ENCODE results near the gene TMX1.
"Not testable (repeated sequence)": the region's sequence is repeated elsewhere in the genome, so short reads cannot be mapped to it uniquely, and the experiment has no call there.

The TMX1 gene, protein sequence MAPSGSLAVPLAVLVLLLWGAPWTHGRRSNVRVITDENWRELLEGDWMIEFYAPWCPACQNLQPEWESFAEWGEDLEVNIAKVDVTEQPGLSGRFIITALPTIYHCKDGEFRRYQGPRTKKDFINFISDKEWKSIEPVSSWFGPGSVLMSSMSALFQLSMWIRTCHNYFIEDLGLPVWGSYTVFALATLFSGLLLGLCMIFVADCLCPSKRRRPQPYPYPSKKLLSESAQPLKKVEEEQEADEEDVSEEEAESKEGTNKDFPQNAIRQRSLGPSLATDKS

DNA sequence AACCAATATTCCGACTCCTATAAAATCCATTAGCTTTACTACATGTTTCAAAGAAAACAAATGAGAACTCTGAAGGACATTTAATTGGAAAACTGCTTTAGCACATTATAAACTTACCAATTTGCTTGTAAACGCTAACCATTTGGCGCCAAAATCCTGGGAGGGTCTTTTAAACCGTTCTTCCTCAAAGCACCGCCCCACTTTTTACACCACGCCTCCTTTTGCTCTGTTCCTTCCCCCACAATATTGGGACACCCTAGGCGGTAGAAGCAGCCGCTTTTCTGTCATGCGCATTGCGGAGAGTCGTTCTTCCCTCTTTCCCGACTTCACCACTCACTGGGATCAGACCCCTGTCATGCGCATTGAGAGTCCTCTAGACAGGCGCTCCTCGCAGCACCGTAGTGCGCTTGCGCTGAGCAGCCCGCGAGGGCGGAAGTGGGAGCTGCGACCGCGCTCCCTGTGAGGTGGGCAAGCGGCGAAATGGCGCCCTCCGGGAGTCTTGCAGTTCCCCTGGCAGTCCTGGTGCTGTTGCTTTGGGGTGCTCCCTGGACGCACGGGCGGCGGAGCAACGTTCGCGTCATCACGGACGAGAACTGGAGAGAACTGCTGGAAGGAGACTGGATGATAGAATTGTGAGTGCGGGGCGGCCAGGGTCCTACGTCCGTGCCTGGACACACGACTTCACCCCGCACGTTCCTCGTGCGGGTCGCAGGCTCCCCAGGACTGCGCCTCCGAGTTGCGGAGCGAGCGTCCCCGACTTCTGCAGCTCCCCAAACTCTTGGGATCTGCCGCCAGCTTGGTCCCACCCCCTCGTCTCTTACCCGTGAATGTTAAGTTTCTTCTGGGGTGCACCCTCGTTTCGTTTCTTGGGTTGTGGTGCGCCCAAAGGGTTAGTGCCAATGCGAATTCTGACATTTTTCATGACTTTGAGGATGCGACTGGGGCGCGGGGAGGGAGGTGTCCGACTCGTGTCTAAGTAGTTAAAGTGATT is at the start of gene TMX1:
Gene TMX1, plus strand, starts transcription at position 435 of the 991 bp plus-strand sequence. Its CDS starts 46 bp downstream, at position 481.
- DNase-seq, result peak; percentile 72 to 79

DNA sequence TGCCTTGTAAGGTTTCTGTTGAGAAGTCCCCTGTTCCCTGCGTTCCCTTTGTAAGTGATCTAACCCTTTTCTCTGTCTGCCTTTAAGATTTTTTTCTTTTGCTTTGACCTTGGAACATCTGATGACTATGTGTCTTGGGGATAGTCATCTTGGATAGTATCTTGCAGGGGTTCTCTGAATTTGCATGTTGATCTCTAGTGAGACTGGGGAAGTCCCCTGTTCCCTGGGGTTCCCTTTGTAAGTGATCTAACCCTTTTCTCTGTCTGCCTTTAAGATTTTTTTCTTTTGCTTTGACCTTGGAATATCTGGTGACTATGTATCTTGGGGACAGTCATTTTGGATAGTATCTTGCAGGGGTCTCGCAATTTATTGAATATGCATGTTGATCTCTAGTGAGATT is 38.2 kb upstream of the TMX1 start:
- no peak for DNase-seq

DNA sequence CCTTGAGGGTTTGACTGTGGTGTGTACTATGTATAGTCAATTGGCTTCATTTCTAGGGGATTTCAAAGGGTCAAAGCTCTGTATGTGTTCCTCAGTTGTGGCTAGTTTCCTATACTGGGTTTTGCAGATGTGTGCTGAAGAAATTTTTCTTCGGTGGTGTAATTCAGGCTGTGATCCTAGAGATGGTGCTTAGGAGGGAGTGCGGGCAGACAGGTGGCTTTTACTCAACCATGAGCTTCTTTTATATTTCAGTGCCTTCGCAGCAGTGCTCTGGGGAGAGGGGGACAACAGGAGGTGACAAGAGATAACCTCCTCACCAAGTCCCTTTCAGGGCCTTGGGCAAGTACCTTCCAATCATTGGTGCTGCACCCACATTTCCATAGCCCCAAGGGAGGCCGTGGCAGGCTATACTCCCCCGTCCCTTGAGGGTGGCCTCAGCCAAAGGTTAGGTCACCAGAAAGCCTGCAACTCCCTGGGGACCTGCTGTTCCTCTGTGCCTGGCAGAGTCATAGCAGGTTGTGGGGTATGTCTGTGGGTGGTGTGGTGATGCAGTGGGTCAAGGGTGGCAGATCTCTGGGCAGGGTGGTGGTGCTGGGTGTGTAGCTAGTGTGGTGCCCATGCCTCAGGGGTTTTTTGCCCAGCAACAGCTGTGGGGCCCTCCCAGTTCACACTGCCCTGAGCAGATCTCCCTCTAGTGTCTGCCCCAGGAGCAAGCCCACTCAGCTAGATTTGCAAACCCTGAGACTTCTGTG is 37.0 kb upstream of the TMX1 start:
- DNase-seq, result no peak

DNA sequence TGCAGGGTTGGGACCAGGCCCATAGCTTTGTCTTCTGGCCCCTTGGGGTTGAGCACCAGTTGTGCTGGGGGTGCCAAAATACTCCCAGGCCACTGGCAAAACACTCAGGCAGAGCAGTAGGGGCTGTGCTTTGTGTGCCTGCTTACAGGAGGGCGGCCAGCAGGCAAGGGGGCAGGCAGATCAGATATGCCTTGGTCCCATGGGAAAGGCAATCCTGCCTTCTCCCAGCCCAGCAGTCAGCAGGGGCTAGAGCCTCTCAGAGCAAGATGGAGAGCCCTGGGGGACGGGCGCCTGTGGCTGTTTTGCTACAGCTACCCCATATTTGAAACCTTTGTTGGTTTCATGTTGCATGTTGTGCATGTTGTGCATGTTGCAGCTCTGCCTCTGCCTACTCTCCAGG is 36.2 kb upstream of the TMX1 start:
- DNase-seq, result no peak

DNA sequence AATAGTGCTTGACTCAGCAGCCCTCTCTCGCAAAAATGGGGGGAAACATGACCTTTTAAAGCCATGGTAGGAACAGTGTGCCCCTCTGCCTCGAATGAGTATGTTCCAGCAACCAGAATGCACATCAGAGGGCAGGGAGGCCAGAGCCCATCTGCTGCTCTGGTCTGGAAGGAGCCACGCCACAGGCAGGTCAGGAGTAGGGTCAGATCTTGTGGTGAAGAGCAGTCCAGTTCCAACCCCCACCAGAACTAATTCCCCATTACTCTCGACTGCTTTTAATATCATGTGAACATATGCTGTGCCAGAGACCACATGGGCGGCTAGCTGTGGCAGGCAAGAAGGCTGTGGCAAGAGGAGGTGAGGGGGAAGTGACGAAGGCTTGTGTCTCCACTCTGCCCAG is 34.6 kb upstream of the TMX1 start:
- no peak for DNase-seq

DNA sequence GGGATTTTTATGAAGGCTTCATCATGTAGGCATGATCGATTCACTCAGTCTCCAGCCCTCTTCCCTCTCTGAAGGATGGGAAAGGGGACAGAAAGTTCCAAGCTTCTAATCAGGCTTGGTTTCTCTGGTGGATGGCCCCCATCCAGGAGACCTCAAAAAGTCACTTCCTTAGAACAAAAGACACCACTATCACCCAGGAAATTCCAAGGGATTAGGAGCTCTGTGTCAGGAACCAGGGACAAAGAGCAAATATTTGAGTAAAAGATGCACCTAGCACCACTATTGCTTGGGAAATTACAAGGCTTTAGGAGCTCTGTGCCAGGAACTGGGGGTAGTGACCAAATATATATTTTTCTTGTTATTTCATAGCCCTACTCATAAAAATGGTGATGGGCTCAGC is 33.6 kb upstream of the TMX1 start:
- no peak for DNase-seq

DNA sequence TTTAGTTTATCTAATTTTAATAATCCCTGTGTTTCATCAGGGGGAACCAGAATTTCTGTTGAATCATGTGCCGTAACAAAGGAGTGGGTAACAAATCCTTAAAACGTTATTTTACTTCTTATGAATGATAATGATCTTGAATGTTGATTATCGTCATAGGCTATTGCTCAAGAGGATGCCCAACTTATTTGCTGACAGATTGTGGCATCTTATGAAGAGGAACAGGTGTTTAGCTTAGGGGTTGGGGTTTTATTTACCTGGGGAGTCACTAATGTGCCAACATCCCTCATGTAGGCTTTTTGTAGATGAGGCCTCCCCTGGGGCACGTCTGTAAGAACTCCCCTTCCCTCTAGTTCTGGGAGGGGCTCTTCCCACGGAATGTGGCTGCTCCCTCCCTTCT is 32.4 kb upstream of the TMX1 start:
- DNase-seq, result no peak

DNA sequence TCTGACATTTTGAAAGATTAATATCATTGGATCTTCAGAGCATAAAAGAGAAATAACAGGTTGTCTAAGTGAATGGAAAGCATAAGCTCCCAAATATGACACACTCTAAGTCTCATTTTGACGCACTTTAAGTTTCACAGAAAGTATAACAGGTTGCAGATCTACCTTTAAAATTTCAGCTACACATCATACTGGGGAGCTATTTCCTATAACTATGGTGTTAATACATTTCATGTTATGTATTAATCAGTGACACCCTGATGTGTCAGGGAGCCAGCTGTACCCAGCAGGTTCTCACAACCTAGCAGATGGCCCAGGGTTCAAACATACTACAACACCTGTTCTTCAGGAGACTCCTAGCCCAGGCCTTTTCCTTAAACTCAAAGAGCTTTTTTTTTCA is 31.1 kb upstream of the TMX1 start:
- no peak for DNase-seq

DNA sequence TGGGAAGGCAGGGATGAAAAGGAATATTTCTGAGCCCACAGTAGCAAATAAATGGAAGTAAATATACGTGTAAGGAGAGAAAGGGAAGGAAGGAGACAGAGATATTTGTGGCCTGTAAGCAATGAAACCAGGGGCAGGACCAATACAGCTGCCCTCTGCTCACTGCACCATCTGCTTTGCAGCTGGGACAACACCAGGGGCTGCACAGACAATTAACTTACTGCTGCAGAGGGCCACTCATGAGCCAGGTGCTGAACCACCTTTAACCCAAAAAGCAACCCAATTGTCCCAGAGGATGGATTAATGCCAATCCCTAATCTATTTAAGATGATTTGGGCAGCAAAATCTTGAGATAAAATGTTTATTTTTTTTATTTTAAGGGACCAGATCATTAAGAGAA is 30.6 kb upstream of the TMX1 start:
- DNase-seq, result no peak

DNA sequence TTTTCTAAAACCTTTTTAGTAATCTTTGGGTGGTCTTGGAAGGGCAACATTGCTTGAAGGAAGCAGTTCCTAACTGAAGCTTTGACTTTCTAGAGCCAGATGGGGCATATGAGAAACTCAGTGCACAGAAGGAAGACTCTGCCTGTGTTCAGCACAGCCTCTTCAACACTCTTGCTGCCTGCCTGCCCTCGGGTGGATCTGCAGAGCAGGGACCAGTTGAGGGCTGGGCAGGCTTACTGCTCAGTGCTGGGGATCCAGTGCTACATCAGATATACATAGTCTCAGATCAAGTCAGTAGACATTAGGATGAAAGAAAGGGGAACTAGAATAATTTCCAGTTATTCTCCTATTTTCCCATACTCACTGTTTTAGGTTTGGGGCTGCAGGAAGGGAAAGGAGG is 29.5 kb upstream of the TMX1 start:
- no peak for DNase-seq

DNA sequence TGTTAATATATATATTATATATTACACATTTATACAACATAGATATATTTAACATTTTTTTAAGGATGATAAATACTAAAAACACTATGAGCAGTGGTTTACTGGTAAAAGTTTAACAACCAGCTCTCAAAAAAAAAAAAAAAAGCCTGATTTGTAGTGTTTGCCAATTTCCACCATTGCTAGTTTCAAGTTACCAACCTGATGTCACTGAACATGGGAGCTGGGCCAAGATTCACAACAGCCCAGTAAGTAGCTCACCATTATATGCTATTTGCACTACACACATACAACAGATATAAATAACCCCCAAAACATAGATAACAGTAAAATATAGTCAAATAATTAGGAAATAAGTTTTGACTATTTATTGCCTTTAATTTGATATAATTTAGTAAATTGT is 28.9 kb upstream of the TMX1 start:
- DNase-seq, result no peak

DNA sequence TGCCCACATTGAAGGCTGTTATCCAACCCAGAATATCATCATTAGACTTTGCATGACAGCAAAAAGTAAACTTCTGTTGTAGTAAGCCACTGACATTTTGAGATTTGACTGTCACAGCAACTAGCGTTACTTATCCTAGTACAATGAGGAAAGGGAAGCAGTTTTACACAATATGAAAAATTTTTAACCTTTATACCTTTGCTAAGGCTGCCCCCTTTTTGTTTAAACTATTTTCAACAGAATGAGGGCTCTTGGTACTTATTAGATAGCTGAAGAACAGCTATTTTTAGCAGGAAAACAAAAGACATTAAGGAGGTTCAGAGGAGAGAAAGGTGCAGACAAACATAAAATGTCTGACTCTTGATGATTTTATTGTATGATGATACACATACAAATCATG is 23.4 kb upstream of the TMX1 start:
- no peak for DNase-seq

DNA sequence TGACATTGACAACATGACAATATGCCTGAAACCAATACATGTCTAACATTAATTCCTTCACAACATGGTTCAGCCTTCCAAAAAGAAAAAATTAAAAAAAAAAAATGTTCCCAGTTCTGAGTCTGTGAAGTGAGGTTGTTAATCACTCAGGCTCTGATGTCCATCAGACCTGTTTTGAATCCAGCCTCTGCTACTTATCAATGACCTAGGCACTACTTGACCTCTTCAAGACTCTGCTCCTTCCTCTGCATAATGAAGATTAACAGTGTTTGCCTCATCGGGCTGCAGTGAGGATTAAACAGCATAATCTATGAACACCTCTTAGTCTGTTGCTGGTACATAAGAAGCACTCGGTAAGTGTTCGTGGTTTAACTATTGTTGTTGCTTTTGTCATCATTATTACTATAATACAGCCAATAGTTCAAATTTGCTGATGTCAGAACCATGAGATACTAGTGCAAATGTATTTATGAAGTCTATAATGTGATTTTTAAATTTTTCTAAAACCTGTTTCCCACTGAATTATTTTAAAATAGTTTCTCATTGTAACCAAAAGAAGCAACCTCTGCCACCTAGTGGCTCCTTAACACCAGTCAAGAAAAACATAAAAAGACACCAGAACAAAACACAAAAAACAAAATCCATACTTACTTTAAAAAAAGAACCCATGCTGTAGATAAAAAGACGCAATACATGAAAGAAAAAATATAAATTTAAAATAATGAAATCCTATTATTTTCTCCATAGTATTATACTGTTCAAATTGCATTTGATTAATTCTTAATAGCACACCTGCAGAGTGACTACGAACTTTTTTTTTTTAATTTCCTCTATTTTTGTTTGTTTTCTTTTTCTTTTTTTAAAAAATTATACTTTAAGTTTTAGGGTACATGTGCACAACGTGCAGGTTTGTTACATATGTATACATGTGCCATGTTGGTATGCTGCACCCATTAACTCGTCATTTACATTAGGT is 20.3 kb upstream of the TMX1 start:
- DNase-seq, result no peak

DNA sequence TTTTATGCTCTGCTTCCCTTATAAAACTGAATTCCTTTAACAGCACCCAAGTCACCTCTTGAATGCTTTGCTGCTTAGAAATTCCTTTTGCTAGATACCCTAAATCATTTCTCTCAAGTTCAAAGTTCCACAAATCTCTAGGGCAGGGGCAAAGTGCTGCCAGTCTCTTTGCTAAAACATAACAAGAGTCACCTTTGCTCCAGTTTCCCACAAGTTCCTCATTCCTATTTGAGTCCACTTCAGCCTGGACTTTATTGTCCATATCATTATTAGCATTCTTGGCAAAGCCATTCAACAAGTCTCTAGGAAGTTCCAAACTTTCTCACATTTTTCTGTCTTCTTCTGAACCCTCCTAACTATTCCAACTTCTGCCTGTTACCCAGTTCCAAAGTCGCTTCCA is 16.6 kb upstream of the TMX1 start:
- not testable (repeated sequence) for DNase-seq

DNA sequence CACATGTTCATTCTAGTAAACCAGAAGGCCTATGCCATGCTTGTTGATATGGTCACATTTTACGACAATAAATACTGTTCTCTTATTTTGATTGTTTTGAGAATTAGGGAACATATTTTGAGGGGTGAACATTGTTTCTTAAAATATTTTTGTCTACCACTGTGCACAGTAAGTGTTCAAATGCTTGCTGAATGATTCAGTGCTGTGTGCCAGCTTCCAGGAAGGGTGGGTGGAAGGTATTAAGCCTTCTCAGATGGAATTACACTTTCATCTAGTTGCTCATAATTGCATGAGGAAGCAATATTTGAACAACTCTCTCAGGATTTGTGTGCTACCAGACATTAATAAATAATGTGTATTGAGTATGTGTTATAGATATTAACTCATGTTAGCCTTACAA is 15.5 kb upstream of the TMX1 start:
- DNase-seq, result no peak

DNA sequence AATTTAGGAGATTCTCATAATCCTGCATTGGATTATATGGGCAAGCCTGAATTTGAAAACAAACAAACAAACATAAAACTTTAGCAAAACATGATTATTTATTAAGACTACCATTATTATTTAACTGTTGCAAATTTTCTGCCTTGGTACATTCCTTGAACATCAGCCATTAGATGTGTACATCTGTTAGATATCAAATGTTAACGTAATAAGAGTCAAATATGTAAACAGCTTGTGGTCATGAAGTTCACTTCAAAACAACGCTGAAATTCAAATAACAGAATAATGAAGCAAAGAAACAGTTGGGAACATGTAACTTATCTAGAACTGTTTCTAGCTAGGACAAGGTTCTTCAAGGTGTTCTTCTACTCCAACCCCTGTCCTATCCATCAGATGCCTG is 14.3 kb upstream of the TMX1 start:
- DNase-seq, result no peak

DNA sequence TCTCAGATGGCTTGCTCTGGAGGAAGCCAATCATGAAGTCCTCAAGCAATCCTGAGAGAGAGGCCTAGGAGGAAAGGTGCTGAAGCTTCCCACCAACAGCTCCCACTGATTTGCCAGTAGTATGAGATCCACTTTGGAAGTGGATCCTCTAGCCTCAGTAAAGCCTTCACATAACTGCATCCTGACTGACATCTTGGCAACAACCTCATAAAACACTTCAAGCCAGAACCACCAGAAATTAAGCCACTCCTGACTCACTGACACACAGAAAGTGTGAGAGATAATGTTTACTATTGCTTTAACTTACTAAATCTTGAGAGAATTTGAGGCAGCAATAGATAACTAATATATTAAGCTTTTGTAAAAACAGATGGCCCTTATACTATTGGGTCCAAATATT is 11.7 kb upstream of the TMX1 start:
- DNase-seq, result no peak

DNA sequence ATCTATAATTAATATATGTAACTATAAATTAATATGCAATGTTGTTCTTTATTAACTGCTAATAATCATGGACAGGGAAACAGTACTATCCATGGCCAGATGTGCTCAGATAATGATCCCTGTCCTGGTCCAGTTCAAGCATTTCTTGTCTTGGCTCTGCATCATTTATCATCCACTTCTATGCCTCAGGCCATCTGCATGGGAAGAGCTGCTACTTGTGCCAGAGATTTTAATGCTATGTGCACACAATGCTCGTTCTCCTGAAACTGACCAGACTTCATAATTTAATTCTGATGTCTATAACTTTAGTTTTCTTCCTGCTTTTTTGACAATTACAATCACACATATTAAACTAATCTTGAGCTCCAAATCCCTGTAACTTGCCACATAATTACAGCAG is 11.2 kb upstream of the TMX1 start:
- no peak for DNase-seq

DNA sequence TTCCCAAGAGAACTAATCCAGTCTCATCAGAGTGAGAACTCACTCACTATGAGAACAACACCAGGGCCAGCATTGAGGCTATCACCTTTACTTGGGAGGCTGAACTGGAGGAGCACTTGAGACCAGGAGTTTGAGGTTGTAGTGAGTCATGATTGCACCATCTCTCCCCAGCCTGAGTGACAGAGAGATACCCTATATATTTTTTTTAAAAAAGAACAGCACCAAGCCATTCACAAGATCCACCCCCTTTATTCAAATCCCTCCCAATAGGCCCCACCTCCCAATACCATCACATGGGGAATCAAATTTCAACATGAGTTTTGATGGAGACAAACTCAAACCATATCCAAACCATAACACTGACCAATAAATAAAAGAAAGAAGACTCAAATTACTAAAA is 3.7 kb upstream of the TMX1 start:
- DNase-seq, result no peak

DNA sequence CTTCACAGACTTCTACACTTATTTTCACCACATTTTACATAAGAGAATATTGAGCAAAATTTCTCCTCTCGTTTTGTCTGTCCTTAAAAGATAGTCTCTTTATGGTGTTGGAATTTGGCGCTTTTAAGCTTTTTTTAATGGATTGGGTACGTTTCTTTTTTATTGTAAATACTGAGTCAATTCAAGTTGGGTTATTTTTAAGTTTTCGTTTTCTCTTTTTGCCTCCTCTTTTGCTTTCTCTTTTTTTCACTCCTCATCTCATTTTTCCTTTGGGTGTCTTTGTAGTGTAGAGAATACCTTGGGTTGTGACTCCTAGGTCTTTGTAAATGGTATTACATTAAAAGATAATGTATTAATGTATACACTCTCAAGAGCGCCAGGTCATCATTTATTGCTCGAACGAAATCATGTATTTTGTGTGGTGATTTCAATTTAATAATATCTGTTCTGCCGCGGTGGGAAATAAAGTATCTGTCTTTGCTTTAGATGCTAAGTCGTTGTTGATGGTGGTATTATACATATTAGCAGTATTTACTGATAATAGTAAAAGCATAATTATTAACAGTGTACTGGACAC is 845 bp downstream of the TMX1 start:
- DNase-seq, result no peak

DNA sequence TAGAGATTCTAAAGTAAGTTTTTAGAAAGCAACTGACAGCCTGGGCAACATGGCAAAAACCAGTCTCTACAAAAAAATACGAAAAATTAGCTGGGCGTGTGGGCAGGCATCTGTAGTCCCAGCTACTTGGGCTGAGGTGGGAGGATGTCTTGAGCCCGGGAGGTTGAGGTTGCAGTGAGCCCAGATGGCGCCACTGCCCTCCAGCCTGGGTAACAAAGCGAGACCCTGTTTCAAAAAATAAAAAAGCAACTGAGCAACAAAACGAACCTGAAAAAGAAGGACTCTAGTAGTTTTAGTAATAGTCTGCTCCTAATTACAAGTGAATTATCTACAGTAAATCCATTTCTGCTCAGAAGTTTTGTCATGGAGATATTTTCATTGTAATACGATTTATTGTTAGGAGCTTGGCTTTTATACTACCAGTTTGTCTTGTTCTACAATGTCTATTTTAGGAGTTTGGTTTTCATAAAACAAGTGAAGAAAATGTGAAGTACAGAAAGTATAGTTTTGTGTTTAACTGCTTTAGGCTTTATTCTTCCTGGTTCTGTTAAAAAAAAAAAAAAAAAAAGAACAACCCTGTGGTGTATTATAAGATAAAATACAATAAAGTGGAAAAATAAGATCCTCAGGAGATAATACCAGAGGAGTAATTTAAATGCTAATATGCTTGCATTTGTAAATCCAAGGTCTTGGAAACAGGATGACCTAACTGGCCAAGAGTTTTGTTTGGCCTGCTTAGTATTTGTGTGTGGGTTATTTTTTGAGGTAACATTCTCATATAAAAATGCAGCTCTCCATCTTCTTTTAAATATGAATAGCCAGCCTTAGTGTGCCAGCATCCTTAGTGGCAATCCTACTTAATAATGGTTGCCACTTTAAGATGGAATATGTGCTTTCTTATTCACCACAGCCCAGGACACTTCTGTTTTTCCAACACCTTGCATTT is 2.8 kb downstream of the TMX1 start:
- no peak for DNase-seq

Measured in activated CD4-positive, alpha-beta T cell treated with anti-CD3 and anti-CD28 coated beads, Interleukin-2, amount 50 U/mL, for 4 hours (primary cell).